ENCODE measurements around the gene PCDH9.
"Not testable (repeated sequence)": the region's sequence is repeated elsewhere in the genome, so short reads cannot be mapped to it uniquely, and the experiment has no call there.

Gene PCDH9

DNA sequence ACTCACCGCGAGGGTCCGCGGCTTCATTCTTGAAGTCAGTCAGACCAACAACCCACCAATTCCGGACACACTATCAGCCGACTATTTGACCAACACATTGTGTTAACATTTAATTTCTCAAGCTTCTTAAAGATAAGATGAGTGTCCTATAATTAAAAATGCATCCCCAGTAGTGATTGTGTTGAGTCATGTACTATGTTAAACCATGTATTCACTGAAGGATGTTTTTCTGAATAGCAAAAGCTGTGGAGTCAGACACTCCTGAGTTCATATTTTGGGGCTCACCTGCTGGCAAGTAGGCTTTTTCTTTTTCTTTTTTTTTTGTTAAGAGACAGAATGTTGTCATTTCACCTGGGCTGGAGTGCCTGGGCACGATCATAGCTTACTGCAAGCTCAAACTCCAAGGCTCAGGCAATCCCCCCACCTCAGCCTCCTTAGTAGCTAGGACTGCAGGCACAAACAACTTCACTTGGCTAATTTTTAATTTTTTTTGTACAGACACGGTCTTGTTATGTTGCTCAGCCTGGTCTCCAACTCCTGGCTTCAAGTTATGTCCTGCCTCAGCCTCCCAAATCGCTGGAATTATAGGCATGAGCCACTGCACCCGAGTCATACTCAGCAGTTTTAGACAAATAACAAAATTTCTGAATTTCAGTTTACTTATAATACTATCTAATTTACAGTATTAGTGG is 606.9 kb downstream of the PCDH9 start:
- DNase-seq (ENCODE audit: low read depth, low spot score): no peak
- TF ChIP-seq, protein P1, sequence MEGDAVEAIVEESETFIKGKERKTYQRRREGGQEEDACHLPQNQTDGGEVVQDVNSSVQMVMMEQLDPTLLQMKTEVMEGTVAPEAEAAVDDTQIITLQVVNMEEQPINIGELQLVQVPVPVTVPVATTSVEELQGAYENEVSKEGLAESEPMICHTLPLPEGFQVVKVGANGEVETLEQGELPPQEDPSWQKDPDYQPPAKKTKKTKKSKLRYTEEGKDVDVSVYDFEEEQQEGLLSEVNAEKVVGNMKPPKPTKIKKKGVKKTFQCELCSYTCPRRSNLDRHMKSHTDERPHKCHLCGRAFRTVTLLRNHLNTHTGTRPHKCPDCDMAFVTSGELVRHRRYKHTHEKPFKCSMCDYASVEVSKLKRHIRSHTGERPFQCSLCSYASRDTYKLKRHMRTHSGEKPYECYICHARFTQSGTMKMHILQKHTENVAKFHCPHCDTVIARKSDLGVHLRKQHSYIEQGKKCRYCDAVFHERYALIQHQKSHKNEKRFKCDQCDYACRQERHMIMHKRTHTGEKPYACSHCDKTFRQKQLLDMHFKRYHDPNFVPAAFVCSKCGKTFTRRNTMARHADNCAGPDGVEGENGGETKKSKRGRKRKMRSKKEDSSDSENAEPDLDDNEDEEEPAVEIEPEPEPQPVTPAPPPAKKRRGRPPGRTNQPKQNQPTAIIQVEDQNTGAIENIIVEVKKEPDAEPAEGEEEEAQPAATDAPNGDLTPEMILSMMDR (IDR thresholded peaks at IDR 0.05; ENCODE audit: low read depth, low read length): no peak
- in situ Hi-C loops (cut with HindIII; ENCODE audit: low sequenced_read_pairs): no loop called here
- H3K4me3 ChIP-seq (ENCODE audit: low read depth, low read length): no peak overlapping the region

DNA sequence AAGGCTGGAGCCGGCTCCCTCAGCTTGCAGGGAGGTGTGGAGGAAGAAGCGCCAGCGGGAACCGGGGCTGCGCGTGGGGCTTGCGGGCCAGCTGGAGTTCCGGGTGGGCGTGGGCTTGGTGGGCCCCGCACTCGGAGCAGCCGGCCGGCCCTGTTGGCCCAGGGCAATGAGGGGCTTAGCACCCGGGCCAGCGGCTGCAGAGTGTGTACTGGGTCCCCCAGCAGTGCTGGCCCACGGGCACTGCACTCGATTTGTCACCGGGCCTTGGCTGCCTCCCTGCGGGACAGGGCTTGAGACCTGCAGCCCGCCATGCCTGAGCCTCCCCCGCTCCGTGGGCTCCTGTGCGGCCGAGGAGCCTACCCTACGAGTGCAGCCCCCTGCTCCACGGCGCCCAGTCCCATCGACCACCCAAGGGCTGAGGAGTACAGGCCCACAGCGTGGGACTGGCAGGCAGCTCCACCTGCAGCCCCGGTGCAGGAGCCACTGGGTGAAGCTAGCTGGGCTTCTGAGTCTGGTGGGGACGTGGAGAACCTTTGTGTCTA is 608.2 kb downstream of the PCDH9 start:
- DNase-seq (ENCODE audit: low read depth, low spot score); in situ Hi-C loops (cut with HindIII; ENCODE audit: low sequenced_read_pairs); H3K4me3 ChIP-seq (ENCODE audit: low read depth, low read length): not testable (repeated sequence)

DNA sequence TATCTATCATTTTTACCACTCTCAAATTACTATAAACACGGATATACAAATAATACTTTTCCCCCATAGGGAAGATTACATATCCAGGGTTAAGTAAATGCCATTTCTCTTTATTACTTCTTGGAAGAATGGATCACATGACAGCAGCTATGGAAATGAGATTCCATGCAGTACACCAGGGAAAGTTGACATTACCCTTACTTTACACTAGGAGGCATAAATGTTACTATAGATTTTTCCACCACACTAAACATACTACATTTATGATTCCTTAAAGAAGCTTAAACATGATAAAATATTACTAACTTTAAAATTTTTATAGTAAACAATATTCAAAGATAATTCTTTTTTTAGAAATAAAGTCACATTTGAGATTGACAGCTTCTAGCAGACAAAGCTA is 611.4 kb downstream of the PCDH9 start:
- no peak overlapping the region for H3K4me3 ChIP-seq (ENCODE audit: low read depth, low read length)
- DNase-seq (ENCODE audit: low read depth, low spot score): peak; percentile 55
- TF ChIP-seq, protein P1 (IDR thresholded peaks at IDR 0.05; ENCODE audit: low read depth, low read length): peak; percentile 59
- in situ Hi-C loops (cut with HindIII; ENCODE audit: low sequenced_read_pairs): no loop called here

DNA sequence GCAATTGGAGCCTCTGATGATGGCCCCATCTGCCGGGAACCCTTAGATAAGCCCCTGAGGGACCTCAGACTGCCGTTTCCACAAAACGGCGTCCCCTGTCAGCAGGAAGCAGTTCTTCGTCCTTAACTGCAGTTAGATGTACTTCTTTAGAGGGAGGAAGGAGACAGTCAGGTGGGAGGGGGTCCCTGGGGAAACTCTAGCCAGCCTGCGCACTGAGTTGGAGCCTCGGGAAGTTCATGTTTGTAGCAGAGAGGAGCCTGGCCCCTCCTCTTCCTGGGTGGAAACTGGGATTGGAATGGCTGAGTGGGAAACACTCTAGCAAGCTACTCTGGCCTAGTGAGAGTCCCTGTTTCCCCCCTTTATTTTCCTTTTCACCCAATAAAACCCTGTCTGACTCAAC is 612.4 kb downstream of the PCDH9 start:
- DNase-seq (ENCODE audit: low read depth, low spot score): no peak
- no peak overlapping the region for H3K4me3 ChIP-seq (ENCODE audit: low read depth, low read length)
- in situ Hi-C loops (cut with HindIII; ENCODE audit: low sequenced_read_pairs): no loop called here
- TF ChIP-seq, protein P1 (IDR thresholded peaks at IDR 0.05; ENCODE audit: low read depth, low read length): no peak

DNA sequence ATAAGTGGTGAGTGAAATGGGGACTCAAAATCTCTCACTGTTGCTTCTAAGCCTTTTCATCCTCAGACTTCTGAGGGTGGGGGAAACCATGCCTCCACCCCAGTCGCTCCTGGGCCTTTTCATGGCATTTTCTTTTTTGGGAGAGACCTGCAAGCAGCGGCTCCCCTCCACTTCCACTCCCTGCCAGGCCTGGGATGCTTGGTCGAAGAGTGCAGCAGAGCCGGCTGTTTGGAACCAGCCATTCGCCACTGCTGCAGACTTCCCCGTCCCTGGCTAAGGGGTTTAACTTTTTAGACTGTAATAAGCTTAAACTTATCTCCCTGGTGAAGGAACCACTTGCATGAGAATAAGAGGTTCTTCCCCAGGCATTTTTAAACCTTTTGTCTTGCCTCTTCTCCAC is 617.2 kb downstream of the PCDH9 start:
- DNase-seq (ENCODE audit: low read depth, low spot score): no peak
- TF ChIP-seq, protein P1 (IDR thresholded peaks at IDR 0.05; ENCODE audit: low read depth, low read length): no peak
- no peak overlapping the region for H3K4me3 ChIP-seq (ENCODE audit: low read depth, low read length)
- in situ Hi-C loops (cut with HindIII; ENCODE audit: low sequenced_read_pairs): no loop called here

DNA sequence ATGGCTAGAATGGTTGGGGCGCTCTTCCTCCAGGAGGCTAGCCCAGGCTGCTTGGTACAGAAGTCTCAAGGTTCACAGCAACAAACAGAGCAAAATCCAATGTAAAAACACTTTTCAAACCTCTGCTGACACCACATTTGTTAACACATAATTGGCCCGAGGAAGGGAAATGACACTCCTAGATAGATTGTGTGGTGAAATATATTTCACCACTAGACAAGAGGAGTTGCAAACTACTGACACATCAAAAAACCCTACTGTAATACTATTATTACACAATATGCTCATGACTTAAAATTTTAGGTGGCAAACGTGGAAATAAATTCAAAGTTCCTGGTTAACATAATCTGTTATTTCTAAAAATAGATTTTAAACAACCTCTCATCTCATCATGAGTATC is 643.6 kb downstream of the PCDH9 start:
- TF ChIP-seq, protein P1 (IDR thresholded peaks at IDR 0.05; ENCODE audit: low read depth, low read length): no peak
- H3K4me3 ChIP-seq (ENCODE audit: low read depth, low read length): no peak overlapping the region
- in situ Hi-C loops (cut with HindIII; ENCODE audit: low sequenced_read_pairs): no loop called here
- DNase-seq (ENCODE audit: low read depth, low spot score): no peak

DNA sequence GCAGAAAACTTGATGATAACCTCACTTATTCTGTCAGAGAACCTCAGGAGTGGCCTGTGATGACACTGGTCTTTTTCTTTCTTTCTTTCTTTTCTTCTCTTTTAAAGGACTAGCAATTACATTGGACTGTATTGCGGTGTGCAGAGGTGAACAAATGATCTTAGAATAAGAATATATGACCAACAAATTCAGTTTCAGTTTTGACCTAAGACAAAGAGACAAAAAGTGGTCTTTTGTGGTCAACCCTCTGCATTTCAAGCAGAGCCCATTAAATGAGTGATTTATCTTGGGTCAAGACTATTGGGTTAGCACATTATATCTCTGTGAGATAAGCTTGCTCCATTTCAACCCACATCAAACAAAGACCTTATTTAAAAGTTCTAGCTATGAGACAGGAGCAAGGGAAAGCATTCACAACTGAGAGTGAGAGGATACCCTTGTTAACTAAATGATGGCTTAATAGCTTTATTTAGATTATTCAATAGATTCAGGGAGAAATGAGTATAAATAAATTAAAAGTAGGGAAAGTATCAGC is 644.4 kb downstream of the PCDH9 start:
- no peak overlapping the region for H3K4me3 ChIP-seq (ENCODE audit: low read depth, low read length)
- peak; percentile 4 for DNase-seq (ENCODE audit: low read depth, low spot score)
- in situ Hi-C loops (cut with HindIII; ENCODE audit: low sequenced_read_pairs): no loop called here
- TF ChIP-seq, protein P1 (IDR thresholded peaks at IDR 0.05; ENCODE audit: low read depth, low read length): no peak

Data from astrocyte of the spinal cord (primary cell).